Measurements from ENCODE around the gene TMUB2. TPM values are rescaled to one million over a fixed set of nuclear protein-coding genes. Genes with fewer than 3 reads are reported as not detected.

The TMUB2 gene
- total and polyA plus RNA-seq, 2 of the 13 experiments (the other 11 are each of a cell fraction or from before 2014, with no cell fraction given), result 26.9 to 50.8 TPM

- TF ChIP-seq ZNF10 (CRISPR knock-in tag; IDR thresholded peaks at IDR 0.05; ENCODE audit: borderline replicate concordance, low read depth) (no peak), ZFY (CRISPR knock-in tag; IDR thresholded peaks at IDR 0.05) (peak; percentile 69), ZSCAN12 (CRISPR knock-in tag; IDR thresholded peaks at IDR 0.05) (peak; percentile 68; the same call in 1 of the 2 replicates), MTA3 (CRISPR knock-in tag; IDR thresholded peaks at IDR 0.05) (no peak), PCBP1 (IDR thresholded peaks at IDR 0.05; ENCODE audit: borderline replicate concordance, low read depth, low read length) (no peak), ZSCAN25 (CRISPR knock-in tag; IDR thresholded peaks at IDR 0.05) (0 out of 2 replicates have a peak, but pooled peaks have one; percentile 60), NFATC3 (CRISPR knock-in tag; IDR thresholded peaks at IDR 0.05) (no peak), THAP7 (CRISPR knock-in tag; IDR thresholded peaks at IDR 0.05) (no peak), ZBTB10 (CRISPR knock-in tag; IDR thresholded peaks at IDR 0.05; ENCODE audit: borderline replicate concordance) (no peak), ZNF264 (CRISPR knock-in tag; IDR thresholded peaks at IDR 0.05) (peak; percentile 52; the same call in 1 of the 2 replicates), JUN (CRISPR knock-in tag; IDR thresholded peaks at IDR 0.05) (no peak), RBM39 (IDR thresholded peaks at IDR 0.05; ENCODE audit: low read depth, low read length, poor library complexity, severe bottlenecking) (peak; percentile 47), ZBTB14 (CRISPR knock-in tag; IDR thresholded peaks at IDR 0.05) (peak; percentile 21), ZNF660 (CRISPR knock-in tag; IDR thresholded peaks at IDR 0.05; ENCODE audit: borderline replicate concordance, low read depth) (no peak), NFKB2 (CRISPR knock-in tag; IDR thresholded peaks at IDR 0.05; ENCODE audit: borderline replicate concordance) (peak; percentile 75; the same call in 1 of the 2 replicates), ZSCAN9 (CRISPR knock-in tag; IDR thresholded peaks at IDR 0.05; ENCODE audit: borderline replicate concordance) (no peak), ZNF784 (CRISPR knock-in tag; IDR thresholded peaks at IDR 0.05; ENCODE audit: borderline replicate concordance) (peak; percentile 61; the same call in 1 of the 2 replicates), TEF (CRISPR knock-in tag; IDR thresholded peaks at IDR 0.05) (no peak)
Observed at GRCh38 chr17:44220213-44221083, 33.7 kb downstream of the TMUB2 start (continued).

Data from HepG2 (cell line).